ENCODE data around the gene OASL.

OASL gene

DNA sequence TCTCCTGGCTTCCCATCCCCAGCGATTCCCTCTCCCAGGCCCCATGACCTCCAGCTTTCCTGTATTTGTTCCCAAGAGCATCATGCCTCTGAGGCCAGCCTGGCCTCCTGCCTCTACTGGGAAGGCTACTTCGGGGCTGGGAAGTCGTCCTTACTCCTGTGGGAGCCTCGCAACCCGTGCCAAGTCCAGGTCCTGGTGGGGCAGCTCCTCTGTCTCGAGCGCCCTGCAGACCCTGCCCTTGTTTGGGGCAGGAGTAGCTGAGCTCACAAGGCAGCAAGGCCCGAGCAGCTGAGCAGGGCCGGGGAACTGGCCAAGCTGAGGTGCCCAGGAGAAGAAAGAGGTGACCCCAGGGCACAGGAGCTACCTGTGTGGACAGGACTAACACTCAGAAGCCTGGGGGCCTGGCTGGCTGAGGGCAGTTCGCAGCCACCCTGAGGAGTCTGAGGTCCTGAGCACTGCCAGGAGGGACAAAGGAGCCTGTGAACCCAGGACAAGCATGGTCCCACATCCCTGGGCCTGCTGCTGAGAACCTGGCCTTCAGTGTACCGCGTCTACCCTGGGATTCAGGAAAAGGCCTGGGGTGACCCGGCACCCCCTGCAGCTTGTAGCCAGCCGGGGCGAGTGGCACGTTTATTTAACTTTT is 37.1 kb downstream of the OASL start:
- no peaks in the 10 kb centered on the region for H3K4me1 ChIP-seq (ENCODE audit: control insufficient read depth, insufficient read depth, low read length, poor library complexity, severe bottlenecking)
- no peak for DNase-seq
- no peak overlapping the region for H3K4me3 ChIP-seq (ENCODE audit: insufficient read depth, low read depth, low read length, poor library complexity, severe bottlenecking)
- no peak overlapping the region for H3K27ac ChIP-seq (ENCODE audit: insufficient read depth, low read length, poor library complexity, severe bottlenecking)
- H3K27me3 ChIP-seq (replicated peaks; ENCODE audit: control insufficient read depth, insufficient read depth, low read length, poor library complexity, severe bottlenecking): no peaks in the 10 kb centered on the region
- peaks cover 41% of the 10 kb centered on the region for H3K36me3 ChIP-seq (ENCODE audit: control insufficient read depth, insufficient read depth, low read length)
- H3K9me3 ChIP-seq (ENCODE audit: control insufficient read depth, low read length): no peaks in the 10 kb centered on the region

DNA sequence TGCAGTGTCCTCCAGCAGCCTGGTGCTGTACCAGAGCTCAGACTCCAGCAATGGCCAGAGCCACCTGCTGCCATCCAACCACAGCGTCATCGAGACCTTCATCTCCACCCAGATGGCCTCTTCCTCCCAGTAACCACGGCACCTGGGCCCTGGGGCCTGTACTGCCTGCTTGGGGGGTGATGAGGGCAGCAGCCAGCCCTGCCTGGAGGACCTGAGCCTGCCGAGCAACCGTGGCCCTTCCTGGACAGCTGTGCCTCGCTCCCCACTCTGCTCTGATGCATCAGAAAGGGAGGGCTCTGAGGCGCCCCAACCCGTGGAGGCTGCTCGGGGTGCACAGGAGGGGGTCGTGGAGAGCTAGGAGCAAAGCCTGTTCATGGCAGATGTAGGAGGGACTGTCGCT is 38.0 kb downstream of the OASL start:
- no peak for DNase-seq
- H3K4me1 ChIP-seq (ENCODE audit: control insufficient read depth, insufficient read depth, low read length, poor library complexity, severe bottlenecking): no peaks in the 10 kb centered on the region

DNA sequence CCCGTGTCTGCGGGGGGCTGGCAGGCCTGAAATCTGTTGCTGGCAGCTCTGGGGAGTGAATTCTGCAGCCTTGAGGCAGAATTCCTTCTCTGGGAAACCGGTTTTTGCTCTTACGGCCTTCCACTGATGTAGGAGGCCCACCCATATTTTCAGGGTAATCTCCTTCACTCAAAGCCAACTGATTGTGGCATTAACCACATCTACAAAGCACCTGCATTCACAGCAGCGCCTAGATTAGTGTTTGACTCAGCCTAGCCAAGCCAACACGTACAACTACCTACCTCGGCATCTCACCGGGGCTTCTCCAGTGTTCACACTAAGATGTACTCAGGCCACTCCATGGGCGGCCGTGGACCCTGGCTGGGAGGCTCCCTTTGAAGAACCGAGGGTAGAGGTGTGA is 38.5 kb downstream of the OASL start:
- Histone ChIP-seq H3K4me3 (ENCODE audit: insufficient read depth, low read depth, low read length, poor library complexity, severe bottlenecking) (no peak overlapping the region), H3K9me3 (ENCODE audit: control insufficient read depth, low read length) (no peaks in the 10 kb centered on the region), H3K27ac (ENCODE audit: insufficient read depth, low read length, poor library complexity, severe bottlenecking) (no peak overlapping the region), H3K36me3 (ENCODE audit: control insufficient read depth, insufficient read depth, low read length) (peaks cover 35% of the 10 kb centered on the region), H3K27me3 (replicated peaks; ENCODE audit: control insufficient read depth, insufficient read depth, low read length, poor library complexity, severe bottlenecking) (no peaks in the 10 kb centered on the region), H3K4me1 (ENCODE audit: control insufficient read depth, insufficient read depth, low read length, poor library complexity, severe bottlenecking) (no peaks in the 10 kb centered on the region)
- DNase-seq: no peak

More for the DNA sequence above, 38.0 kb downstream of the OASL start:
- Histone ChIP-seq H3K27ac (ENCODE audit: insufficient read depth, low read length, poor library complexity, severe bottlenecking) (no peak overlapping the region), H3K36me3 (ENCODE audit: control insufficient read depth, insufficient read depth, low read length) (peaks cover 40% of the 10 kb centered on the region), H3K9me3 (ENCODE audit: control insufficient read depth, low read length) (no peaks in the 10 kb centered on the region), H3K4me3 (ENCODE audit: insufficient read depth, low read depth, low read length, poor library complexity, severe bottlenecking) (no peak overlapping the region), H3K27me3 (replicated peaks; ENCODE audit: control insufficient read depth, insufficient read depth, low read length, poor library complexity, severe bottlenecking) (no peaks in the 10 kb centered on the region)

DNA sequence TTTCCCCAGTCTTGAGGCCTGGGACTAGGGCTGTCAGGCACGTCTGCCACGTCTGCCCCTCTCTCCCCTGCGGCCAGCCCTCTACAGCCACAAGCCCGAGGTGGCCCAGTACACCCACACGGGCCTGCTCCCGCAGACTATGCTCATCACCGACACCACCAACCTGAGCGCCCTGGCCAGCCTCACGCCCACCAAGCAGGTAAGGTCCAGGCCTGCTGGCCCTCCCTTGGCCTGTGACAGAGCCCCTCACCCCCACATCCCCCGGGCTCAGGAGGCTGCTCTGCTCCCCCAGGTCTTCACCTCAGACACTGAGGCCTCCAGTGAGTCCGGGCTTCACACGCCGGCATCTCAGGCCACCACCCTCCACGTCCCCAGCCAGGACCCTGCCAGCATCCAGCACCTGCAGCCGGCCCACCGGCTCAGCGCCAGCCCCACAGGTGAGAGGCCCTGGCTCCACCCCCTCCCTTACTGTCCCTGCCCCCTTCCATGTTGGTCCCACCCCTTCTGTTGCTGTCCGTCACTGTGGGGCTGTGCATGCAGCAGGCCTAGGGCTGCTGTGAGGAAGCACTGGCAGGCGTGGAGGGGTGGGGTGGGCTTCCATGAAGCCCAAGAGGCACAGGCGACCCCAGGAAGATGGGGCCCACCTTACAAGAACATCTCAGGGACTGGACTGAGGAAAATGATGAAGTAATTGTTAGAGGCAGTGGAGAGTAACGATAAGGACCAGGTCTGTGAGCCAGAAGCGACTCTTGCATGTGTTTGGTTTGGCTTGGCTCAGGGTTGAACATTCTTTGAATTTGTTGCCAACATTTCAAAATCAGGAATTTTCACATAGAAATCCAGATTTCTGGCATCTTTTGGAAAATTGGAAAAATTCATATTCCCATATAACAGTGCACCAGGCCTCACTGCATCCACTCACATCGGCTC is 39.6 kb downstream of the OASL start:
- Histone ChIP-seq H3K9me3 (ENCODE audit: control insufficient read depth, low read length) (no peaks in the 10 kb centered on the region), H3K4me1 (ENCODE audit: control insufficient read depth, insufficient read depth, low read length, poor library complexity, severe bottlenecking) (no peaks in the 10 kb centered on the region), H3K36me3 (ENCODE audit: control insufficient read depth, insufficient read depth, low read length) (peaks cover 26% of the 10 kb centered on the region), H3K27ac (ENCODE audit: insufficient read depth, low read length, poor library complexity, severe bottlenecking) (no peak overlapping the region), H3K4me3 (ENCODE audit: insufficient read depth, low read depth, low read length, poor library complexity, severe bottlenecking) (no peak overlapping the region), H3K27me3 (replicated peaks; ENCODE audit: control insufficient read depth, insufficient read depth, low read length, poor library complexity, severe bottlenecking) (no peaks in the 10 kb centered on the region)
- DNase-seq: no peak

DNA sequence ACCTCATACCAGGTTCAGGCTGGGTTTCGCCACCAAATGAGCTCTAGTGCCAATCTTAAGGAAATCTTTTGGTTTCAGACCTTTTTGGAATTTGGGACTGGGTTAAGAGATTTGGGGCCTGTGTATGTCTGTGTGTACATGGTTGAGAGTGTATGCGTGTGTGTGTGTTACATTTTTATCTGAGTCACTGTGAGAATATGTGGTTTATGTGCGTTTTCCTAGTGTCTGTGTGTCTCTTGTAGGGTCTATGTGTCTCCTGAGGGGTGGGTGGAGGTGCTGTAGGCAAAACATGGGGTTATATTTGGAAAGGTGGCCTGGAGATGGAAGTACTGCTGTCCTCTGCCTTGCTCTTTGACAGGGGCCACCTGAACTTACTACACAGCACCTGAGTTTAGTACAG is 40.6 kb downstream of the OASL start:
- Histone ChIP-seq H3K4me1 (ENCODE audit: control insufficient read depth, insufficient read depth, low read length, poor library complexity, severe bottlenecking) (no peaks in the 10 kb centered on the region), H3K27me3 (replicated peaks; ENCODE audit: control insufficient read depth, insufficient read depth, low read length, poor library complexity, severe bottlenecking) (no peaks in the 10 kb centered on the region), H3K36me3 (ENCODE audit: control insufficient read depth, insufficient read depth, low read length) (peaks cover 16% of the 10 kb centered on the region), H3K9me3 (ENCODE audit: control insufficient read depth, low read length) (no peaks in the 10 kb centered on the region), H3K27ac (ENCODE audit: insufficient read depth, low read length, poor library complexity, severe bottlenecking) (no peak overlapping the region), H3K4me3 (ENCODE audit: insufficient read depth, low read depth, low read length, poor library complexity, severe bottlenecking) (no peak overlapping the region)
- DNase-seq: no peak

DNA sequence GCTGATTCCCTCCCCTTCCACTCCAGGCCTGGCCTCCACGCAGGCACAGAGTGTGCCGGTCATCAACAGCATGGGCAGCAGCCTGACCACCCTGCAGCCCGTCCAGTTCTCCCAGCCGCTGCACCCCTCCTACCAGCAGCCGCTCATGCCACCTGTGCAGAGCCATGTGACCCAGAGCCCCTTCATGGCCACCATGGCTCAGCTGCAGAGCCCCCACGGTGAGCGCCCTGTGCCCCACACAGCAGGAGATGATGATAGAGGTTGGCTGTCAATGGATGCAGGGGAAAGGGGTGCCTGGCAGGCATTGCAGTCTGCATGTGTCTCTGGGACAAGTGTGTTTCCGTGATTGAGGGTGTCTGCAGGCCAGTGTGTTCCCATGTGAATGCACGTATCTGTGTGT is 41.6 kb downstream of the OASL start:
- Histone ChIP-seq H3K4me3 (ENCODE audit: insufficient read depth, low read depth, low read length, poor library complexity, severe bottlenecking) (no peak overlapping the region), H3K9me3 (ENCODE audit: control insufficient read depth, low read length) (no peaks in the 10 kb centered on the region), H3K27ac (ENCODE audit: insufficient read depth, low read length, poor library complexity, severe bottlenecking) (no peak overlapping the region), H3K27me3 (replicated peaks; ENCODE audit: control insufficient read depth, insufficient read depth, low read length, poor library complexity, severe bottlenecking) (no peaks in the 10 kb centered on the region), H3K36me3 (ENCODE audit: control insufficient read depth, insufficient read depth, low read length) (peaks cover 8% of the 10 kb centered on the region), H3K4me1 (ENCODE audit: control insufficient read depth, insufficient read depth, low read length, poor library complexity, severe bottlenecking) (no peaks in the 10 kb centered on the region)
- DNase-seq: no peak

DNA sequence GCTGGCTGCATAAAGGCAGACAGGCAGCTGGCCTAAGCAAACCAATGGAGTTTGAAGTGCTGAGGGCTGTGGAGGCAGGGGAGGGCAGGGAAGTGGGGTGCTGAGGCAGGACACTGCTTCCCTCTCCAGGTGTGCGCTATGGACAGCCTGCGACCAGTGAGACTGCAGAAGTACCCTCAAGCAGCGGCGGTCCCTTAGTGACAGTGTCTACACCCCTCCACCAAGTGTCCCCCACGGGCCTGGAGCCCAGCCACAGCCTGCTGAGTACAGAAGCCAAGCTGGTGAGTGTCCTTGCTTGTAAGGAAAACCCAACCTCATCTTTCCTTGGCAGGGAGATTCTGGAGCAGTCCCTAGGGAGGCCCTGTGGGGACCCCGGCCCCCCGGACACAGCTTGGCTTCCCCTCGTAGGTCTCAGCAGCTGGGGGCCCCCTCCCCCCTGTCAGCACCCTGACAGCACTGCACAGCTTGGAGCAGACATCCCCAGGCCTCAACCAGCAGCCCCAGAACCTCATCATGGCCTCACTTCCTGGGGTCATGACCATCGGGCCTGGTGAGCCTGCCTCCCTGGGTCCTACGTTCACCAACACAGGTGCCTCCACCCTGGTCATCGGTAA is 42.8 kb downstream of the OASL start:
- Histone ChIP-seq H3K36me3 (ENCODE audit: control insufficient read depth, insufficient read depth, low read length) (no peaks in the 10 kb centered on the region), H3K4me1 (ENCODE audit: control insufficient read depth, insufficient read depth, low read length, poor library complexity, severe bottlenecking) (no peaks in the 10 kb centered on the region), H3K4me3 (ENCODE audit: insufficient read depth, low read depth, low read length, poor library complexity, severe bottlenecking) (no peak overlapping the region), H3K27ac (ENCODE audit: insufficient read depth, low read length, poor library complexity, severe bottlenecking) (no peak overlapping the region), H3K9me3 (ENCODE audit: control insufficient read depth, low read length) (no peaks in the 10 kb centered on the region), H3K27me3 (replicated peaks; ENCODE audit: control insufficient read depth, insufficient read depth, low read length, poor library complexity, severe bottlenecking) (no peaks in the 10 kb centered on the region)
- no peak for DNase-seq

DNA sequence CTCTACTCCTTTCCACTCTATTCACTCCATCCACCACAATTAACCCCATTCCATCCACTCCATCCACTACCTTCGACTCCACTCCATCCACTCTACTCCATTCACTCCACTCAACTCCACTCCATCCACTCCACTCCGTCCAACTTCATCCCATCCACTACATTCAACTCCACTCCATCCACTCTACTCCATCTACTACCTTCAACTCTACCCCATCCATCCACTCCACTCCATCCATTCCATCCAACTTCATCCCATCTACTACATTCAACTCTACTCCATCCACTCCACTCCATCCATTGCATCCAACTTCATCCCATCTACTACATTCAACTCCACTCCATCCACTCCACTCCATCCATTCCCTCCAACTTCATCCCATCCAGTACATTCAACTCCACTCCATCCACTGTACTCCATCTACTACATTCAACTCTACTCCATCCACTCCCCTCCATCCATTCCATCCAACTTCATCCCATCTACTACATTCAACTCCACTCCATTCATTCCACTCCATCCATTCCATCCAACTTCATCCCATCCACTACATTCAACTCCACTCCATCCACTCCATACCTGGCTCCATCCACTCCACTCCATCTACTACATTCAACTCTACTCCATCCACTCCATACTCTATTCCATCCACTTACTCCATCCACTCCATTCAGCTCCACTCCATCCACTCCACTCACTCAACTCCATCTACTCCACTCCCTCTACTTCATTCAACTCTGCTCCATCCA is 44.3 kb downstream of the OASL start:
- Histone ChIP-seq H3K4me1 (ENCODE audit: control insufficient read depth, insufficient read depth, low read length, poor library complexity, severe bottlenecking) (no peaks in the 10 kb centered on the region), H3K9me3 (ENCODE audit: control insufficient read depth, low read length) (no peaks in the 10 kb centered on the region), H3K27ac (ENCODE audit: insufficient read depth, low read length, poor library complexity, severe bottlenecking) (no peak overlapping the region), H3K36me3 (ENCODE audit: control insufficient read depth, insufficient read depth, low read length) (no peaks in the 10 kb centered on the region), H3K4me3 (ENCODE audit: insufficient read depth, low read depth, low read length, poor library complexity, severe bottlenecking) (no peak overlapping the region), H3K27me3 (replicated peaks; ENCODE audit: control insufficient read depth, insufficient read depth, low read length, poor library complexity, severe bottlenecking) (no peaks in the 10 kb centered on the region)
- no peak for DNase-seq

DNA sequence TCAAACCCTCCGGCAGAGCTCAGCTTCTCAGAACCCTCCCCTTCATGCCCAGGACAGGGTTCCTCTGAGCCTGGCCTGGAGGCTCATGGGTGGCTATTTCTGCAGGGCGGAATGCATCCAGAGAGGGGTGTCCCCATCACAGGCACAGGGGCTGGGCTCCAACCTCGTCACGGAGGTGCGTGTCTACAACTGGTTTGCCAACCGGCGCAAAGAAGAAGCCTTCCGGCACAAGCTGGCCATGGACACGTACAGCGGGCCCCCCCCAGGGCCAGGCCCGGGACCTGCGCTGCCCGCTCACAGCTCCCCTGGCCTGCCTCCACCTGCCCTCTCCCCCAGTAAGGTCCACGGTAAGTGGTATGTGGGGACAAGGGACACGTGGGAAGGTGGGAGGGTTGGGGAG is 45.0 kb downstream of the OASL start:
- Histone ChIP-seq H3K4me3 (ENCODE audit: insufficient read depth, low read depth, low read length, poor library complexity, severe bottlenecking) (no peak overlapping the region), H3K36me3 (ENCODE audit: control insufficient read depth, insufficient read depth, low read length) (no peaks in the 10 kb centered on the region), H3K27me3 (replicated peaks; ENCODE audit: control insufficient read depth, insufficient read depth, low read length, poor library complexity, severe bottlenecking) (no peaks in the 10 kb centered on the region), H3K27ac (ENCODE audit: insufficient read depth, low read length, poor library complexity, severe bottlenecking) (no peak overlapping the region), H3K9me3 (ENCODE audit: control insufficient read depth, low read length) (no peaks in the 10 kb centered on the region), H3K4me1 (ENCODE audit: control insufficient read depth, insufficient read depth, low read length, poor library complexity, severe bottlenecking) (no peaks in the 10 kb centered on the region)
- no peak for DNase-seq
